ENCODE measurements around the gene AMMECR1. TPM values are rescaled to one million over a fixed set of nuclear protein-coding genes. Genes with fewer than 3 reads are reported as not detected.

Gene AMMECR1
- 2.2 and 3.7 TPM in 2 replicates for polyA plus RNA-seq
- 6.3 and 6.4 TPM in 2 replicates for polyA minus RNA-seq

GRCh38 chrX:110317820-110318663 is at the start of gene AMMECR1:
AMMECR1 (minus strand) TSS chrX:110318085; CDS start chrX:110318071, 14 bp downstream.
- peaks cover 9% of the 10 kb centered on the region for H3K79me2 ChIP-seq (replicated peaks; ENCODE audit: insufficient read depth, low read length)
- peak within 1 kb of the TSS; percentile 58 for H3K4me2 ChIP-seq (ENCODE audit: low read length)
- H3K9ac ChIP-seq (ENCODE audit: low read length), result peak within 1 kb of the TSS; percentile 76
- no peaks in the 10 kb centered on the region for H3K36me3 ChIP-seq (ENCODE audit: insufficient read depth, low read length)
- no peaks in the 10 kb centered on the region for H4K20me1 ChIP-seq (ENCODE audit: insufficient read depth)
- H3F3A ChIP-seq (ENCODE audit: insufficient read depth, low read length, poor library complexity, severe bottlenecking), result no peaks in the 10 kb centered on the region
- H3K27ac ChIP-seq (ENCODE audit: low read length), result peak within 1 kb of the TSS; percentile 47
- peak within 1 kb of the TSS; percentile 85 for H3K4me3 ChIP-seq (ENCODE audit: low read length)
- H3K27me3 ChIP-seq (ENCODE audit: insufficient read depth, low read depth, low read length), result no peaks in the 10 kb centered on the region
- no peaks in the 10 kb centered on the region for H3K9me2 ChIP-seq (ENCODE audit: insufficient read depth, low read length)
- peak; percentile 61 for TF ChIP-seq TAF1 (IDR thresholded peaks at IDR 0.05; ENCODE audit: low read depth)
- TF ChIP-seq, protein P1, sequence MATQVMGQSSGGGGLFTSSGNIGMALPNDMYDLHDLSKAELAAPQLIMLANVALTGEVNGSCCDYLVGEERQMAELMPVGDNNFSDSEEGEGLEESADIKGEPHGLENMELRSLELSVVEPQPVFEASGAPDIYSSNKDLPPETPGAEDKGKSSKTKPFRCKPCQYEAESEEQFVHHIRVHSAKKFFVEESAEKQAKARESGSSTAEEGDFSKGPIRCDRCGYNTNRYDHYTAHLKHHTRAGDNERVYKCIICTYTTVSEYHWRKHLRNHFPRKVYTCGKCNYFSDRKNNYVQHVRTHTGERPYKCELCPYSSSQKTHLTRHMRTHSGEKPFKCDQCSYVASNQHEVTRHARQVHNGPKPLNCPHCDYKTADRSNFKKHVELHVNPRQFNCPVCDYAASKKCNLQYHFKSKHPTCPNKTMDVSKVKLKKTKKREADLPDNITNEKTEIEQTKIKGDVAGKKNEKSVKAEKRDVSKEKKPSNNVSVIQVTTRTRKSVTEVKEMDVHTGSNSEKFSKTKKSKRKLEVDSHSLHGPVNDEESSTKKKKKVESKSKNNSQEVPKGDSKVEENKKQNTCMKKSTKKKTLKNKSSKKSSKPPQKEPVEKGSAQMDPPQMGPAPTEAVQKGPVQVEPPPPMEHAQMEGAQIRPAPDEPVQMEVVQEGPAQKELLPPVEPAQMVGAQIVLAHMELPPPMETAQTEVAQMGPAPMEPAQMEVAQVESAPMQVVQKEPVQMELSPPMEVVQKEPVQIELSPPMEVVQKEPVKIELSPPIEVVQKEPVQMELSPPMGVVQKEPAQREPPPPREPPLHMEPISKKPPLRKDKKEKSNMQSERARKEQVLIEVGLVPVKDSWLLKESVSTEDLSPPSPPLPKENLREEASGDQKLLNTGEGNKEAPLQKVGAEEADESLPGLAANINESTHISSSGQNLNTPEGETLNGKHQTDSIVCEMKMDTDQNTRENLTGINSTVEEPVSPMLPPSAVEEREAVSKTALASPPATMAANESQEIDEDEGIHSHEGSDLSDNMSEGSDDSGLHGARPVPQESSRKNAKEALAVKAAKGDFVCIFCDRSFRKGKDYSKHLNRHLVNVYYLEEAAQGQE (IDR thresholded peaks at IDR 0.05; ENCODE audit: borderline replicate concordance), result peak; percentile 31
- TF ChIP-seq EP300 (conservative IDR thresholded peaks at IDR 0.05; ENCODE audit: poor library complexity, severe bottlenecking), result no peak
- TF ChIP-seq, protein P2, sequence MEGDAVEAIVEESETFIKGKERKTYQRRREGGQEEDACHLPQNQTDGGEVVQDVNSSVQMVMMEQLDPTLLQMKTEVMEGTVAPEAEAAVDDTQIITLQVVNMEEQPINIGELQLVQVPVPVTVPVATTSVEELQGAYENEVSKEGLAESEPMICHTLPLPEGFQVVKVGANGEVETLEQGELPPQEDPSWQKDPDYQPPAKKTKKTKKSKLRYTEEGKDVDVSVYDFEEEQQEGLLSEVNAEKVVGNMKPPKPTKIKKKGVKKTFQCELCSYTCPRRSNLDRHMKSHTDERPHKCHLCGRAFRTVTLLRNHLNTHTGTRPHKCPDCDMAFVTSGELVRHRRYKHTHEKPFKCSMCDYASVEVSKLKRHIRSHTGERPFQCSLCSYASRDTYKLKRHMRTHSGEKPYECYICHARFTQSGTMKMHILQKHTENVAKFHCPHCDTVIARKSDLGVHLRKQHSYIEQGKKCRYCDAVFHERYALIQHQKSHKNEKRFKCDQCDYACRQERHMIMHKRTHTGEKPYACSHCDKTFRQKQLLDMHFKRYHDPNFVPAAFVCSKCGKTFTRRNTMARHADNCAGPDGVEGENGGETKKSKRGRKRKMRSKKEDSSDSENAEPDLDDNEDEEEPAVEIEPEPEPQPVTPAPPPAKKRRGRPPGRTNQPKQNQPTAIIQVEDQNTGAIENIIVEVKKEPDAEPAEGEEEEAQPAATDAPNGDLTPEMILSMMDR (IDR thresholded peaks at IDR 0.05; ENCODE audit: poor library complexity, severe bottlenecking), result no peak
- TF ChIP-seq POLR2AphosphoS5 (IDR thresholded peaks at IDR 0.05), result peak; percentile 57
- TF ChIP-seq MXI1 (conservative IDR thresholded peaks at IDR 0.05; ENCODE audit: poor library complexity, severe bottlenecking), result peak; percentile 34
- peak within 1 kb of the TSS; percentile 33 for H2AFZ ChIP-seq (ENCODE audit: low read depth, low read length)
- H3K9me3 ChIP-seq (ENCODE audit: low read length), result no peaks in the 10 kb centered on the region

DNA sequence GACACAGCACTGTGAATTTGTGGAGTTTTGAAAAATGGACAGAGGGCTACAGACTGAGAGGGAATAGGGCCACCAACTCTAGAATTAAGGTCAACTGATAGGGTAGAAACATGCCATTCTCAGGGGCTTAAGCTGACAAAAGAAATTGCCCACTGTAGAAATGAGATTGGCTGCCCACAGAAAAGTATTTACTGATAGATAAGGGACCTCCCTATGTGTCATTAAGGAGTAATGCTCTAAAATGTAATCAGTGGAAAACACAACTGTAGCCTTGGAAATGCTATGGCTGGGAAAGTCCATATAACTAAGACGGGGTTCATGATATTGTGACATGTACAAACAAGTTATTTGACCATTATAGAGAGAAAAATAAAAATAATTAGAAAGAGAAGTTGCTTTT is 45.4 kb upstream of the AMMECR1 start:
- H3K9me3 ChIP-seq (ENCODE audit: low read length), result no peaks in the 10 kb centered on the region
- no peak overlapping the region for H3K27ac ChIP-seq (ENCODE audit: low read length)
- H3K27me3 ChIP-seq (ENCODE audit: insufficient read depth, low read depth, low read length), result no peaks in the 10 kb centered on the region
- H2AFZ ChIP-seq (ENCODE audit: low read depth, low read length), result no peak overlapping the region
- H3K4me3 ChIP-seq (ENCODE audit: low read length), result no peak overlapping the region
- no peak for TF ChIP-seq EZH2 (IDR thresholded peaks at IDR 0.05; ENCODE audit: borderline replicate concordance, insufficient read depth, low read length, poor library complexity, severe bottlenecking)
- no peak for TF ChIP-seq POLR2AphosphoS5 (IDR thresholded peaks at IDR 0.05)
- TF ChIP-seq, protein P1 (IDR thresholded peaks at IDR 0.05; ENCODE audit: borderline replicate concordance), result no peak
- no peak for TF ChIP-seq TAF1 (IDR thresholded peaks at IDR 0.05; ENCODE audit: low read depth)
- TF ChIP-seq, protein P2 (IDR thresholded peaks at IDR 0.05; ENCODE audit: poor library complexity, severe bottlenecking), result no peak
- TF ChIP-seq EP300 (conservative IDR thresholded peaks at IDR 0.05; ENCODE audit: poor library complexity, severe bottlenecking), result no peak
- TF ChIP-seq MXI1 (conservative IDR thresholded peaks at IDR 0.05; ENCODE audit: poor library complexity, severe bottlenecking), result no peak
- H3K9ac ChIP-seq (ENCODE audit: low read length), result no peak overlapping the region
- no peak overlapping the region for H3K4me2 ChIP-seq (ENCODE audit: low read length)
- H4K20me1 ChIP-seq (ENCODE audit: insufficient read depth), result no peaks in the 10 kb centered on the region
- H3K9me2 ChIP-seq (ENCODE audit: insufficient read depth, low read length), result no peaks in the 10 kb centered on the region
- no peaks in the 10 kb centered on the region for H3F3A ChIP-seq (ENCODE audit: insufficient read depth, low read length, poor library complexity, severe bottlenecking)
- no peaks in the 10 kb centered on the region for H3K36me3 ChIP-seq (ENCODE audit: insufficient read depth, low read length)
- H3K79me2 ChIP-seq (replicated peaks; ENCODE audit: insufficient read depth, low read length), result no peaks in the 10 kb centered on the region

Measured in neural cell (in vitro differentiated cells).